ENCODE results near the gene LYSMD3. TPM values are rescaled to one million over a fixed set of nuclear protein-coding genes. Genes with fewer than 3 reads are reported as not detected.

LYSMD3 gene
- polyA plus RNA-seq, 2 of the 4 experiments (the other 2 are of a cell fraction) = 10.6 to 24.1 TPM

DNA sequence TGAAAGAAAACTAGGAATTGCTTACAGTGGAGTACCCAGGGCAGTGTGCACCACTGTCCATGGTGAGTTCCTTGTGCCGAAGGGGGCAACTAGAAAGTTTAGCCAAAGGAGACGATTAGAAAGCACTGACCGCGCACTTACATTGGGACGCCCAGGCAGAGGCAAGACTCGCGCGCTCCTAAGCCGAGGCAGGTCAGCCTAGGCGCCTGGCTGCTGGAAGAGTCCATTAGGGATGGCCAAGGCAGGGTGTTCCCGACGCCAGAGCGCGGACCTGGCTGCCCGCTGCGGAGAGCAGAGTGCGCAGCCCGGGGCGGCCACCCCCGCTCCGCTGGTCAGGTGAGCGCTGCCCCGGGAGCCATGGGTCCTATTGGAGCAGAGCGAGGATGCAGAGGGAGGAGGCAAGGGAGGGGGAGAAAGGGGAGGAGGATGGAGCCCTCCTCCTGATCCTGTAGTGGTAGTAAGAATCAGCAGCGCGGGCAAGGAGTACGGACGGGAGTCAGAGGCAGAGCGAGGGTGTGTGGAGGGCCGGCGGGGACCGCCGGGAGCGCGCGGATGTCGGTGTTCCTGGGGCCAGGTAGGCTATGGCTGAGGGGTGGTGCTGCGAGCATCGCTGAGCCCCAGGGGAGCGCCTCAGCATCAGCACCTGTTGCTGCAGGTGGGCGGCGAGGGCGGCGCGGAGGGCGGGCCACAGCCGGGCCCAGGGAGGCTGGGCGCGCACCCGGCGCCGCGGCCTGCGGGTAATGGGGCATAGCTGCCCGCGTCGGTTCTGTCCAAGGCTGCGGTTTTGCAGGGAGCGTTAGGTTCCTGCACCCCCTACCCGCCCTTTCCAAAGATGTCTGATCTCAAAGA lies 29.2 kb upstream of the LYSMD3 start, which contains the start of gene ADGRV1:
TSS of gene ADGRV1 (plus strand) at position 454 of the 849 bp plus-strand sequence. CDS start at position 553, 99 bp downstream.
- peak; percentile 85 to 92 for ATAC-seq
- DNase-seq (ENCODE audit: low read depth in 1 of 2, low spot score in 1 of 2) = peak; percentile 8 to 54

DNA sequence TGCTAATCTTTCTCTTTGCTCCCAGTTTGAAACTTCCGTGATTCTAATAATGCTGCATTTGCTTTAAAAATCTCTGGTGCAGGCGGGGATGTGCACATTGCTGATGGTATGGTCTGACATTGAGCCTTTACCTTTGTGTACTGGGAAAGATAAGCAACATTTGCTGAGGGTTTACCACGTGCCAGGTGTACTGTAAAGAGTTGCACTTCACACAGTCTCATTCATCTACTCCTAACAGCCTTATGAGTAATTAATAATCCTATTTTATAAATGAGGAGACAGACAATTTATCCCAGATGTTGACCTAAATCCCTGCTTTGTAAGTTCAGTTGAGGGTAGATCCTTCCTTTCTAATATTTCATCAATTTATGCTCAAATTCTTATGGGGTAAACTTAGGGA lies 28.5 kb upstream of the LYSMD3 start:
- TF ChIP-seq NPAS2 (CRISPR knock-in tag; IDR thresholded peaks at IDR 0.05; ENCODE audit: borderline replicate concordance) (no peak), FOSB (CRISPR knock-in tag; IDR thresholded peaks at IDR 0.05) (no peak), RCOR1 (IDR thresholded peaks at IDR 0.05; ENCODE audit: low read depth, low read length) (no peak), EHF (CRISPR knock-in tag; IDR thresholded peaks at IDR 0.05) (no peak), MYC (IDR thresholded peaks at IDR 0.05; ENCODE audit: borderline replicate concordance, low read length) (no peak), ESRRA (IDR thresholded peaks at IDR 0.05; ENCODE audit: borderline replicate concordance, low read length) (no peak), CEBPB (IDR thresholded peaks at IDR 0.05) (no peak), MAZ (IDR thresholded peaks at IDR 0.05; ENCODE audit: borderline replicate concordance, low read depth, low read length) (no peak), GATA3 (IDR thresholded peaks at IDR 0.05; ENCODE audit: borderline replicate concordance) (no peak), SMC3 (IDR thresholded peaks at IDR 0.05) (no peak), NR3C1 (IDR thresholded peaks at IDR 0.05) (no peak)
- TF ChIP-seq, protein P1, sequence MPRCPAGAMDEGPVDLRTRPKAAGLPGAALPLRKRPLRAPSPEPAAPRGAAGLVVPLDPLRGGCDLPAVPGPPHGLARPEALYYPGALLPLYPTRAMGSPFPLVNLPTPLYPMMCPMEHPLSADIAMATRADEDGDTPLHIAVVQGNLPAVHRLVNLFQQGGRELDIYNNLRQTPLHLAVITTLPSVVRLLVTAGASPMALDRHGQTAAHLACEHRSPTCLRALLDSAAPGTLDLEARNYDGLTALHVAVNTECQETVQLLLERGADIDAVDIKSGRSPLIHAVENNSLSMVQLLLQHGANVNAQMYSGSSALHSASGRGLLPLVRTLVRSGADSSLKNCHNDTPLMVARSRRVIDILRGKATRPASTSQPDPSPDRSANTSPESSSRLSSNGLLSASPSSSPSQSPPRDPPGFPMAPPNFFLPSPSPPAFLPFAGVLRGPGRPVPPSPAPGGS (IDR thresholded peaks at IDR 0.05) = no peak
- TF ChIP-seq, protein P2, sequence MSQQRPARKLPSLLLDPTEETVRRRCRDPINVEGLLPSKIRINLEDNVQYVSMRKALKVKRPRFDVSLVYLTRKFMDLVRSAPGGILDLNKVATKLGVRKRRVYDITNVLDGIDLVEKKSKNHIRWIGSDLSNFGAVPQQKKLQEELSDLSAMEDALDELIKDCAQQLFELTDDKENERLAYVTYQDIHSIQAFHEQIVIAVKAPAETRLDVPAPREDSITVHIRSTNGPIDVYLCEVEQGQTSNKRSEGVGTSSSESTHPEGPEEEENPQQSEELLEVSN (IDR thresholded peaks at IDR 0.05; ENCODE audit: borderline replicate concordance, low read depth) = no peak
- TF ChIP-seq, protein P3, sequence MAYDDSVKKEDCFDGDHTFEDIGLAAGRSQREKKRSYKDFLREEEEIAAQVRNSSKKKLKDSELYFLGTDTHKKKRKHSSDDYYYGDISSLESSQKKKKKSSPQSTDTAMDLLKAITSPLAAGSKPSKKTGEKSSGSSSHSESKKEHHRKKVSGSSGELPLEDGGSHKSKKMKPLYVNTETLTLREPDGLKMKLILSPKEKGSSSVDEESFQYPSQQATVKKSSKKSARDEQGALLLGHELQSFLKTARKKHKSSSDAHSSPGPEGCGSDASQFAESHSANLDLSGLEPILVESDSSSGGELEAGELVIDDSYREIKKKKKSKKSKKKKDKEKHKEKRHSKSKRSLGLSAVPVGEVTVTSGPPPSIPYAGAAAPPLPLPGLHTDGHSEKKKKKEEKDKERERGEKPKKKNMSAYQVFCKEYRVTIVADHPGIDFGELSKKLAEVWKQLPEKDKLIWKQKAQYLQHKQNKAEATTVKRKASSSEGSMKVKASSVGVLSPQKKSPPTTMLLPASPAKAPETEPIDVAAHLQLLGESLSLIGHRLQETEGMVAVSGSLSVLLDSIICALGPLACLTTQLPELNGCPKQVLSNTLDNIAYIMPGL (CRISPR knock-in tag; IDR thresholded peaks at IDR 0.05; ENCODE audit: borderline replicate concordance) = no peak
- POLR2A ChIA-PET = no interaction called here
- CTCF ChIA-PET = interaction anchor here (1.1 kb wide), 1 partner anchor 292 kb away, joined by 3 read pairs; no protein-coding TSS in a partner anchor
- no peak for FAIRE-seq
- peak overlapping the region; percentile 98 for H3K4me2 ChIP-seq
- DNase-seq (ENCODE audit: low read depth in 1 of 2, low spot score in 1 of 2) = no peak
- 26% methylated on average over 3 of the region's 3 CpGs for WGBS (ENCODE audit: missing lambda C conversion rate)
- H3K4me3 ChIP-seq = peak overlapping the region; percentile 48; the same call in 2 of the 3 replicates
- peaks cover 14% of the 10 kb centered on the region for H3K4me1 ChIP-seq
- no peak for ATAC-seq
- no peak overlapping the region for H3K27ac ChIP-seq
- H3K9me3 ChIP-seq = no peaks in the 10 kb centered on the region

More for the DNA sequence above, 29.2 kb upstream of the LYSMD3 start, which contains the start of gene ADGRV1:
- no peak for FAIRE-seq
- POLR2A ChIA-PET = no interaction called here
- Histone ChIP-seq H3K9me3 (no peaks in the 10 kb centered on the region), H3K4me2 (peak within 1 kb of the TSS; percentile 98), H3K27ac (no peak within 1 kb of the TSS), H3K4me1 (peaks cover 14% of the 10 kb centered on the region), H3K4me3 (peak within 1 kb of the TSS; percentile 48)
- CTCF ChIA-PET = interaction anchor here (1.6 kb wide), 1 partner anchor 28 kb away, joined by 6 read pairs; the partner anchor contains the start of gene LYSMD3
- WGBS (ENCODE audit: missing lambda C conversion rate) = 3% methylated on average over 40 of the region's 60 CpGs
- TF ChIP-seq HDAC2 (IDR thresholded peaks at IDR 0.05) (0 out of 2 replicates have a peak, but pooled peaks have one; percentile 29), KDM5A (IDR thresholded peaks at IDR 0.05) (no peak), GATA3 (IDR thresholded peaks at IDR 0.05; ENCODE audit: borderline replicate concordance) (0 out of 2 replicates have a peak, but pooled peaks have one; percentile 13), CBX8 (IDR thresholded peaks at IDR 0.05) (peak; percentile 98; the same call in 1 of the 2 replicates), ZFP36 (IDR thresholded peaks at IDR 0.05; ENCODE audit: borderline replicate concordance, partially characterized antibody) (peak; percentile 36), RNF2 (IDR thresholded peaks at IDR 0.05; ENCODE audit: borderline replicate concordance, low read depth) (peak; percentile 99; the same call in 1 of the 2 replicates), PHF8 (IDR thresholded peaks at IDR 0.05; ENCODE audit: borderline replicate concordance, low read depth) (no peak)
